HepG2 (cell line): ENCODE results near the gene RERE. TPM values are rescaled to one million over a fixed set of nuclear protein-coding genes. Genes with fewer than 3 reads are reported as not detected.

Source experiments
- ATAC-seq: fragments of 200-7000 bp; cut with Tn5 transposase; 3 replicates; pipeline ENCODE4 v1.9.1; 2020; ENCODE audit warnings: mild to moderate bottlenecking, moderate library complexity
- BruUV-seq: library from RNA; stranded (reverse); fragments of 400-500 nt; replicated peaks from 2 replicates; lab custom pipeline; 2021; lab: Mats Ljungman, UMichigan
- CTCF ChIA-PET: fragments of 300-600 bp; formaldehyde crosslinking; extraction: SDS; loops from one replicate; lab custom pipeline; 2021; ENCODE audit warnings: low total read pairs, inconsistent platforms, low intra/inter-chr PET ratio; lab: Yijun Ruan, JAX
- POLR2A ChIA-PET: fragments of 350-600 bp; sonication (Branson Sonifier 250); formaldehyde crosslinking; loops from one replicate; lab custom pipeline; 2020; ENCODE audit warnings: antibody characterized with exemption, inconsistent platforms; lab: Yijun Ruan, JAX
- DNase-seq: peaks from one replicate; pipeline ENCODE4 v3.0.0-alpha.2; 2015; ENCODE audit warnings: low spot score
- FAIRE-seq: peaks from 3 replicates; lab custom pipeline; 2011; peaks lifted over from hg19 to GRCh38; lab: Jason Lieb, UNC
- H2AFZ ChIP-seq: one replicate; pipeline ENCODE4 v1.6.1; 2011; ENCODE audit warnings: low read length, inconsistent platforms
- H3K27ac ChIP-seq: fragments of 300-600 bp; 3 replicates; pipeline ENCODE4 v1.8.0; 2011; ENCODE audit warnings: mixed run types, mild to moderate bottlenecking, mixed read lengths, low read length, inconsistent platforms; ENCODE audit not compliant: insufficient read depth; ENCODE audit errors: extremely low read length
- H3K27me3 ChIP-seq, 2 experiments: fragments of 200-600 bp in 1 of 2; 2 replicates in 1 of 2; 3 replicates in 1 of 2; pipeline versions ENCODE4 v1.6.0 to v1.8.0; 2011; ENCODE audit warnings: low read length in 2 of 2, mild to moderate bottlenecking in 2 of 2, moderate library complexity in 2 of 2, inconsistent platforms in 1 of 2; ENCODE audit not compliant: insufficient read depth in 2 of 2, control insufficient read depth in 1 of 2
- H3K36me3 ChIP-seq, 2 experiments: fragments of 200-600 bp in 1 of 2; replicated peaks in 1 of 2; 2 replicates in 1 of 2; 3 replicates in 1 of 2; pipeline versions ENCODE4 v1.5.1 to v1.8.0; 2011; ENCODE audit warnings: low read length in 2 of 2, inconsistent platforms in 1 of 2; ENCODE audit not compliant: insufficient read depth in 2 of 2, control insufficient read depth in 1 of 2
- H3K4me1 ChIP-seq: 2 replicates; pipeline ENCODE4 v1.5.1; 2012; ENCODE audit warnings: low read length, inconsistent platforms; ENCODE audit not compliant: insufficient read depth
- H3K4me2 ChIP-seq: 2 replicates; pipeline ENCODE4 v1.6.0; 2011; ENCODE audit warnings: low read depth, low read length, inconsistent platforms
- H3K4me3 ChIP-seq, 3 experiments: fragments of 200-600 bp in 1 of 3; sonication (generic), shearing (Covaris generic) in 1 of 3; replicated peaks in 1 of 3; 2 replicates each; pipeline ENCODE4 v1.5.1; 2011 to 2016; ENCODE audit warnings: low read length in 3 of 3, inconsistent platforms in 2 of 3, low read depth in 2 of 3, mild to moderate bottlenecking in 2 of 3, control low read depth in 1 of 3, mixed read lengths in 1 of 3; ENCODE audit not compliant: insufficient read depth in 1 of 3
- H3K79me2 ChIP-seq: one replicate; pipeline ENCODE4 v1.6.1; 2011; ENCODE audit warnings: low read length, inconsistent platforms; ENCODE audit not compliant: insufficient read depth
- H3K9ac ChIP-seq: 2 replicates; pipeline ENCODE4 v1.6.0; 2011; ENCODE audit warnings: mild to moderate bottlenecking, low read depth, low read length, inconsistent platforms; ENCODE audit not compliant: insufficient read depth
- H3K9me3 ChIP-seq: 2 replicates; pipeline ENCODE4 v1.5.1; 2012; ENCODE audit warnings: mild to moderate bottlenecking, low read length
- H4K20me1 ChIP-seq: 2 replicates; pipeline ENCODE4 v1.6.0; 2011; ENCODE audit warnings: inconsistent platforms, mild to moderate bottlenecking, low read length, moderate library complexity; ENCODE audit not compliant: insufficient read depth
- ATF7-NPFF ChIP-seq: sonication (generic); formaldehyde crosslinking; IDR thresholded peaks from 2 replicates; pipeline ENCODE4 v1.8.1; 2023; ENCODE audit warnings: mild to moderate bottlenecking, low read depth, missing genetic modification reagents, moderate library complexity
- CHD4 ChIP-seq: fragments of 200-600 bp; sonication (generic); IDR thresholded peaks from 2 replicates; pipeline ENCODE4 v1.7.0; 2017; ENCODE audit warnings: mild to moderate bottlenecking, low read length, borderline replicate concordance
- ELF1 ChIP-seq: sonication (generic); formaldehyde crosslinking; IDR thresholded peaks from 2 replicates; pipeline ENCODE4 v1.4.0; 2020; ENCODE audit warnings: missing genetic modification reagents
- FOXP4 ChIP-seq: sonication (generic); formaldehyde crosslinking; IDR thresholded peaks from 2 replicates; pipeline ENCODE4 v1.4.0; 2020; ENCODE audit warnings: missing genetic modification reagents
- MBNL3 ChIP-seq: fragments of 250-450 bp; sonication (Bioruptor Pico); conservative IDR thresholded peaks from 2 replicates; pipeline ENCODE4 v1.8.0; 2022; ENCODE audit warnings: mild to moderate bottlenecking, inconsistent platforms
- MIER3 ChIP-seq: IDR thresholded peaks from 2 replicates; pipeline ENCODE4 v1.6.1; 2016; ENCODE audit warnings: missing compliant biosample characterization, borderline replicate concordance
- PHB2 ChIP-seq: fragments of 450-650 bp; IDR thresholded peaks from 2 replicates; pipeline ENCODE4 v1.6.1; 2018; ENCODE audit not compliant: partially characterized antibody
- SNAPC5 ChIP-seq: sonication (generic); formaldehyde crosslinking; IDR thresholded peaks from 2 replicates; pipeline ENCODE4 v1.8.1; 2023; ENCODE audit warnings: mild to moderate bottlenecking, missing genetic modification reagents, borderline replicate concordance
- ZFP37 ChIP-seq: sonication (generic); formaldehyde crosslinking; IDR thresholded peaks from 2 replicates; pipeline ENCODE4 v1.4.0; 2020; ENCODE audit warnings: missing genetic modification reagents, borderline replicate concordance
- ZMYM3 ChIP-seq: sonication (generic); formaldehyde crosslinking; IDR thresholded peaks from 2 replicates; pipeline ENCODE4 v1.5.1; 2020; ENCODE audit warnings: mild to moderate bottlenecking, missing genetic modification reagents
- ZNF709 ChIP-seq: sonication (generic); formaldehyde crosslinking; IDR thresholded peaks from 2 replicates; pipeline ENCODE4 v1.5.0; 2020; ENCODE audit warnings: mild to moderate bottlenecking, missing genetic modification reagents
- ZNF724P ChIP-seq: sonication (generic); formaldehyde crosslinking; IDR thresholded peaks from 2 replicates; pipeline ENCODE4 v1.8.0; 2022; ENCODE audit warnings: missing genetic modification reagents, borderline replicate concordance
- ZNF770 ChIP-seq: sonication (generic); formaldehyde crosslinking; IDR thresholded peaks from 2 replicates; pipeline ENCODE4 v1.5.0; 2020; ENCODE audit warnings: mild to moderate bottlenecking, missing genetic modification reagents
- ZSCAN25 ChIP-seq: sonication (generic); formaldehyde crosslinking; IDR thresholded peaks from 2 replicates; pipeline ENCODE4 v1.8.0; 2022; ENCODE audit warnings: mild to moderate bottlenecking, missing genetic modification reagents
- WGBS: methylation state at CpG from one replicate; pipeline ENCODE4 v1.1.6; 2017; ENCODE audit warnings: low lambda C conversion rate; 5-methylcytosine and 5-hydroxymethylcytosine counted together
- in situ Hi-C: cut with HindIII; loops from 2 replicates; pipeline ENCODE4 v1.10.0; 2017; ENCODE audit warnings: low pct_unique_long_range_greater_than_20kb; ENCODE audit not compliant: extremely low pct_ligation_motif_present
- intact Hi-C: fragments of 100-400 bp; cut with micrococcal nuclease; formaldehyde crosslinking; loops from one replicate; pipeline ENCODE4 v1.10.0; 2022; ENCODE audit not compliant: unreplicated experiment
- polyA plus RNA-seq, 8 experiments: library from polyadenylated mRNA; depleted of rRNA in 3 of 8; stranded (reverse) in 7 of 8; unstranded in 1 of 8; fragments of >200 nt; fragmentation: Illumina TruSeq in 4 of 8; extraction: Trizol in 4 of 8; gene quantifications; 2 replicates each; pipeline versions ENCODE4 v1.2.1 to v1.2.3, GENCODE V29; 2011 to 2016; ENCODE audit warnings: low read depth in 4 of 8, missing spikeins in 1 of 8, mixed read lengths in 1 of 8; ENCODE audit not compliant: insufficient read depth in 1 of 8
- total RNA-seq, 5 experiments: library from RNA; depleted of rRNA; stranded (reverse); fragments of >200 nt; fragmentation: Illumina TruSeq; extraction: Trizol; gene quantifications; 2 replicates each; pipeline ENCODE4 v1.2.3, GENCODE V29; 2016; ENCODE audit warnings: low read depth in 1 of 5

RERE gene
- total and polyA plus RNA-seq, 2 of the 13 experiments (the other 11 are each of a cell fraction or from before 2014, with no cell fraction given), result 18.3 to 21.9 TPM

- Histone ChIP-seq H3K79me2 (peaks cover 98% of the 10 kb centered on the region), H2AFZ (no peak overlapping the region)
- intact Hi-C loops, result no loop called here
- in situ Hi-C loops, result no loop called here
- no peak for DNase-seq
- TF ChIP-seq ZNF709 (CRISPR knock-in tag) (no peak), ZNF724P (CRISPR knock-in tag) (no peak)
- TF ChIP-seq, all 625 proteins: peak for 0
- ATAC-seq, result no peak
- no TSS peak for BruUV-seq
- H4K20me1 ChIP-seq, result peaks cover 29% of the 10 kb centered on the region
- H3K9ac ChIP-seq, result no peak overlapping the region
- H3K4me3 ChIP-seq, result no peak overlapping the region
- no peak overlapping the region for H3K27ac ChIP-seq
- peaks cover 60% of the 10 kb centered on the region for H3K4me1 ChIP-seq
- no peaks in the 10 kb centered on the region for H3K9me3 ChIP-seq
- no peak for FAIRE-seq
- CTCF ChIA-PET, result no interaction called here
- no peak overlapping the region for H3K4me2 ChIP-seq
- peaks cover 2 to 3% of the 10 kb centered on the region in 2 experiments; a peak in 2 of 5 replicates for H3K36me3 ChIP-seq
- WGBS, result 94% methylated on average over 4 of the region's 4 CpGs
- POLR2A ChIA-PET, result interaction anchor here (0.6 kb wide), 1 partner anchor 14 kb away, joined by 4 read pairs; no protein-coding TSS in a partner anchor
- no peaks in the 10 kb centered on the region for H3K27me3 ChIP-seq
Measured at GRCh38 chr1:8687039-8687438, 130.4 kb downstream of the RERE start.

DNA sequence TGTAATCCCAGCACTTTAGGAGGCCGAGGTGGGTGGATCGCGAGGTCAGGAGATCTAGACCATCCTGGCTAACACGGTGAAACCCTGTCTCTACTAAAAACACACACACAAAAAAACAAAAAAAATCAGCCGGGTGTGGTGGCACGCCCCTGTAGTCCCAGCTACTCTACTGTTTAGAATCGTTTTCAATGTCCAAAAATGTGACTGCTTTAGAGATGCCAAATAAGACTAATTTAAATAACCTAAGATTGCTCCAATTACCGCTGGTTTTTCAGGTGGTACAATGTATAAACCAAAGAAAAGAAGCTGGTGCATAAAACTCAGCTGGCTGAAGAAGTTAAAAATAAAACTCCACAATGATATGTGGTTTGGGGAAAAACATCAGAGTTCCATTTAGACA is 132.0 kb downstream of the RERE start:
- no peak for FAIRE-seq
- BruUV-seq, result no TSS peak
- no peaks in the 10 kb centered on the region for H3K9me3 ChIP-seq
- no peak overlapping the region for H2AFZ ChIP-seq
- H3K27me3 ChIP-seq, result no peaks in the 10 kb centered on the region; a peak in 1 of 5 replicates
- ATAC-seq, result no peak
- in situ Hi-C loops, result no loop called here
- no peak overlapping the region for H3K4me3 ChIP-seq
- 94% methylated on average over 8 of the region's 8 CpGs for WGBS
- no peak overlapping the region for H3K27ac ChIP-seq
- intact Hi-C loops, result no loop called here
- DNase-seq, result no peak
- peaks cover 27% of the 10 kb centered on the region for H4K20me1 ChIP-seq
- H3K79me2 ChIP-seq, result peaks cover 99% of the 10 kb centered on the region
- no peak overlapping the region for H3K9ac ChIP-seq
- ChIA-PET POLR2A (interaction anchor here (2.0 kb wide), 1 partner anchor 18 kb away, joined by 5 read pairs; no protein-coding TSS in a partner anchor), CTCF (no interaction called here)
- peaks cover 2 to 3% of the 10 kb centered on the region in 2 experiments; a peak in 2 of 5 replicates for H3K36me3 ChIP-seq
- no peak overlapping the region for H3K4me2 ChIP-seq
- H3K4me1 ChIP-seq, result peaks cover 60% of the 10 kb centered on the region
- TF ChIP-seq MBNL3 (CRISPR knock-in tag) (no peak), MIER3 (CRISPR knock-in tag) (no peak), ZMYM3 (CRISPR knock-in tag) (no peak), ZSCAN25 (CRISPR knock-in tag) (no peak), CHD4 (no peak), FOXP4 (no peak), SNAPC5 (CRISPR knock-in tag) (no peak), PHB2 (no peak), ZNF770 (no peak), ZFP37 (CRISPR knock-in tag) (no peak), ELF1 (CRISPR knock-in tag) (no peak), ATF7-NPFF (CRISPR knock-in tag) (no peak)
